A673 (cell line): ENCODE data around the gene PCSK6. TPM values are rescaled to one million over a fixed set of nuclear protein-coding genes. Genes with fewer than 3 reads are reported as not detected.

Source experiments
- BruUV-seq: library from RNA; stranded (reverse); fragments of 400-500 nt; replicated peaks from 2 replicates; lab custom pipeline; 2021; lab: Mats Ljungman, UMichigan
- CTCF ChIA-PET: fragments of 300-600 bp; sonication (Branson Sonifier 250); formaldehyde crosslinking; loops from one replicate; lab custom pipeline; 2022; ENCODE audit warnings: antibody characterized with exemption; lab: Charles Lee
- POLR2A ChIA-PET: fragments of 300-600 bp; sonication (Branson Sonifier 250); formaldehyde crosslinking; loops from one replicate; lab custom pipeline; 2022; ENCODE audit warnings: antibody characterized with exemption; ENCODE audit not compliant: low non-redundant PET; lab: Charles Lee
- DNase-seq: peaks from one replicate; pipeline ENCODE4 v3.0.0-alpha.2; 2015; ENCODE audit warnings: low spot score
- H3K27ac ChIP-seq: fragments of 200-600 bp; sonication (generic); 2 replicates; pipeline ENCODE4 v1.5.1; 2016; ENCODE audit warnings: mixed run types, low read depth, mild to moderate bottlenecking, mixed read lengths, antibody characterized with exemption, low read length; ENCODE audit not compliant: poor library complexity, severe bottlenecking
- H3K27me3 ChIP-seq: fragments of 200-600 bp; sonication (generic); replicated peaks from 2 replicates; pipeline ENCODE4 v1.6.1; 2017; ENCODE audit warnings: mixed run types, low read depth, mild to moderate bottlenecking, mixed read lengths, antibody characterized with exemption, low read length; ENCODE audit not compliant: insufficient read depth, poor library complexity
- H3K36me3 ChIP-seq: fragments of 200-600 bp; sonication (generic); 2 replicates; pipeline ENCODE4 v1.6.1; 2016; ENCODE audit warnings: mixed run types, mild to moderate bottlenecking, mixed read lengths, antibody characterized with exemption, low read length; ENCODE audit not compliant: insufficient read depth, poor library complexity, severe bottlenecking
- H3K4me1 ChIP-seq: fragments of 200-600 bp; sonication (generic); 2 replicates; pipeline ENCODE4 v1.6.1; 2017; ENCODE audit warnings: mixed run types, mild to moderate bottlenecking, mixed read lengths, antibody characterized with exemption, low read length; ENCODE audit not compliant: insufficient read depth, poor library complexity, severe bottlenecking
- H3K4me3 ChIP-seq: fragments of 200-600 bp; sonication (generic); 2 replicates; pipeline ENCODE4 v1.5.1; 2016; ENCODE audit warnings: low read depth, mixed run types, mild to moderate bottlenecking, mixed read lengths, low read length; ENCODE audit not compliant: poor library complexity, severe bottlenecking
- H3K9me3 ChIP-seq: fragments of 200-600 bp; sonication (generic); 2 replicates; pipeline ENCODE4 v1.6.1; 2016; ENCODE audit warnings: mixed run types, low read depth, mild to moderate bottlenecking, mixed read lengths, antibody characterized with exemption, low read length; ENCODE audit not compliant: poor library complexity, severe bottlenecking
- EZH2 ChIP-seq: fragments of 200-600 bp; sonication (generic); IDR thresholded peaks from 2 replicates; pipeline ENCODE4 v1.6.1; 2017; ENCODE audit warnings: borderline replicate concordance, low read depth, mild to moderate bottlenecking, mixed read lengths, antibody characterized with exemption, low read length; ENCODE audit not compliant: poor library complexity, severe bottlenecking
- intact Hi-C: fragments of 100-400 bp; cut with micrococcal nuclease; formaldehyde crosslinking; loops from one replicate; pipeline ENCODE4 v1.10.0; 2022; ENCODE audit not compliant: unreplicated experiment
- total RNA-seq: library from RNA; stranded (reverse); gene quantifications from 2 replicates; pipeline ENCODE4 v1.2.3, GENCODE V29; 2021
- TF ChIP-seq, protein P1 (sequence below): fragments of 300-800, 200-600 bp; sonication (generic); conservative IDR thresholded peaks from 2 replicates; pipeline ENCODE4 v1.5.1; 2017; ENCODE audit warnings: low read depth, mild to moderate bottlenecking, antibody characterized with exemption, low read length, moderate library complexity, mixed read lengths

Gene PCSK6
- total RNA-seq, 1 experiment from 2014 or later = 2.6 TPM

GRCh38 chr15:101436526-101436925 is 53.0 kb downstream of the PCSK6 start:
- H3K4me3 ChIP-seq = no peak overlapping the region
- no peaks in the 10 kb centered on the region for H3K36me3 ChIP-seq
- intact Hi-C loops = no loop called here
- no peak for TF ChIP-seq EZH2
- TF ChIP-seq, protein P1, sequence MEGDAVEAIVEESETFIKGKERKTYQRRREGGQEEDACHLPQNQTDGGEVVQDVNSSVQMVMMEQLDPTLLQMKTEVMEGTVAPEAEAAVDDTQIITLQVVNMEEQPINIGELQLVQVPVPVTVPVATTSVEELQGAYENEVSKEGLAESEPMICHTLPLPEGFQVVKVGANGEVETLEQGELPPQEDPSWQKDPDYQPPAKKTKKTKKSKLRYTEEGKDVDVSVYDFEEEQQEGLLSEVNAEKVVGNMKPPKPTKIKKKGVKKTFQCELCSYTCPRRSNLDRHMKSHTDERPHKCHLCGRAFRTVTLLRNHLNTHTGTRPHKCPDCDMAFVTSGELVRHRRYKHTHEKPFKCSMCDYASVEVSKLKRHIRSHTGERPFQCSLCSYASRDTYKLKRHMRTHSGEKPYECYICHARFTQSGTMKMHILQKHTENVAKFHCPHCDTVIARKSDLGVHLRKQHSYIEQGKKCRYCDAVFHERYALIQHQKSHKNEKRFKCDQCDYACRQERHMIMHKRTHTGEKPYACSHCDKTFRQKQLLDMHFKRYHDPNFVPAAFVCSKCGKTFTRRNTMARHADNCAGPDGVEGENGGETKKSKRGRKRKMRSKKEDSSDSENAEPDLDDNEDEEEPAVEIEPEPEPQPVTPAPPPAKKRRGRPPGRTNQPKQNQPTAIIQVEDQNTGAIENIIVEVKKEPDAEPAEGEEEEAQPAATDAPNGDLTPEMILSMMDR = no peak
- POLR2A ChIA-PET = no interaction called here
- no peak for DNase-seq
- no TSS peak for BruUV-seq
- CTCF ChIA-PET = no interaction called here
- H3K27me3 ChIP-seq = peaks cover 3% of the 10 kb centered on the region
- H3K9me3 ChIP-seq = no peaks in the 10 kb centered on the region
- H3K4me1 ChIP-seq = no peaks in the 10 kb centered on the region
- H3K27ac ChIP-seq = no peak overlapping the region

DNA sequence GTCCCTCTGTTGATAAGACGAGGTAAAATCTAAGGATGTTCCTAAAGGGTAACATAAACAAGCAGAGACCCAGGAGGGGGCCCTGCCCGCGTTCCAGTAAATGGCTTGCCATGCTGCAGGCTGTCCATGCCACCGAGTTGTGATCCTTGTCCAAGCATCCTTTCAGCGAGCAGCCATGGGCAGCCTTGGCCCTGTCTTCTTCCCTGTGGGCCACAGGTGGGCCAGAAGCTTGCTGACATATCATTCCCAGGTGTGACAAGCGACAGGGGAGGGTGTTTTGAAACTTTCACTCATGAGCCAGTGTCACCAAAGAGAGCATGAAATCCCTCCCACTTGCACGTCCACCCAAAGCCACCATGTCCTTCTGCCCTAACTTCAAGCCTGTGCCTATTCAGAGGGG is 53.7 kb downstream of the PCSK6 start:
- H3K27ac ChIP-seq = no peak overlapping the region
- no peaks in the 10 kb centered on the region for H3K9me3 ChIP-seq
- intact Hi-C loops = no loop called here
- no peaks in the 10 kb centered on the region for H3K4me1 ChIP-seq
- DNase-seq = no peak
- H3K4me3 ChIP-seq = no peak overlapping the region
- ChIA-PET CTCF (no interaction called here), POLR2A (no interaction called here)
- TF ChIP-seq, protein P1 = no peak
- TF ChIP-seq EZH2 = no peak
- H3K36me3 ChIP-seq = no peaks in the 10 kb centered on the region
- H3K27me3 ChIP-seq = peaks cover 3% of the 10 kb centered on the region
- BruUV-seq = no TSS peak

DNA sequence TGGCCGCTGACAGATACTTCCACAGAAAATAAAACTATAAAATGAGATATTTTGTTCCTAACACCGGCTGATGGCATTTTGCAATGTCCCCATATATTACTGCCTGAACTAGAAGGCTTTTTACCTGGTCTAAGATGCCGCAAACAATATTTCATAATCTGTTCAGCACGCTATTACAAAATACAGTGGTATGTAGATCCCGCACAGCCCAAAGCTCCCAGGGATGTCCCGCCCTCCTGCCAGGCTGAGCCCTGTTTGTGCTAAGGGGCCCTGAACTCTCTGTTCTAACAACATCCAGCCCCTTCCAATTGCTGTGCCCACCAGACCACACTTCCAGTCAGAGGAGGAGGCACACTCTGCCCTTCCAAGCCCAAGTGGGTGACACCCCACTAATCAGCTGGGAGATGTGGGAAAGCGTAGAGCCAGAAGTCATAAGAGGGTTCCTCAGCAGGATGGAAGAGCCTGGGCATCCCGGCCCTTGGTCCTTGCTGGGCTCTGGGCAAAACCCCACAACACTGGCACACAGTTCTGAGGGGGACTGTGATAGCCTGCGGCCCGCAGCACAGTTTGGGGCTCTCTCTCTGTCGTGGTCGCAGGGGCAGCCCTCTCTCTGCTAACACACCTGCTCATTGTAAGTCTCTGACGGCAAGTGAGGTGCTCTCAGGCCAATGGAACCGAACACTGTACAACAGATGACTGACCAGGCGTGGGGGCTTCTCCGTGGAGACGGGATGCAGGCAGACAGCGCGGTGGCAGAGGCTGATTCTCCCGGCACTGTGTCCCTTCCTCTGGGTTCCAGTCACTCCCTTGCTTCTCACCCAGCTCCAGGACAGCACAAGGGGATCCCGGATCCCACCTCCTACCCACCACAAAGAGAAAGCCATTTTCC is 55.2 kb downstream of the PCSK6 start:
- no peaks in the 10 kb centered on the region for H3K36me3 ChIP-seq
- ChIA-PET POLR2A (no interaction called here), CTCF (no interaction called here)
- H3K9me3 ChIP-seq = no peaks in the 10 kb centered on the region
- H3K27ac ChIP-seq = no peak overlapping the region
- no peaks in the 10 kb centered on the region for H3K4me1 ChIP-seq
- intact Hi-C loops = no loop called here
- no peaks in the 10 kb centered on the region for H3K27me3 ChIP-seq
- BruUV-seq = no TSS peak
- TF ChIP-seq, protein P1 = no peak
- TF ChIP-seq EZH2 = no peak
- DNase-seq = no peak
- no peak overlapping the region for H3K4me3 ChIP-seq
